ENCODE measurements around the gene MEX3A. TPM values are rescaled to one million over a fixed set of nuclear protein-coding genes. Genes with fewer than 3 reads are reported as not detected.
"Not testable (repeated sequence)": the region's sequence is repeated elsewhere in the genome, so short reads cannot be mapped to it uniquely, and the experiment has no call there.

Gene MEX3A
- total RNA-seq, 1 experiment from 2014 or later = 5.0 TPM

- peaks cover 95% of the 10 kb centered on the region for H3K36me3 Mint-ChIP-seq (ENCODE audit: insufficient read depth, unreplicated experiment)
- H3K27ac Mint-ChIP-seq (ENCODE audit: unreplicated experiment) = peak overlapping the region; percentile 99
- no peaks in the 10 kb centered on the region for H3K9me3 Mint-ChIP-seq (ENCODE audit: low read depth, unreplicated experiment)
- BruUV-seq (replicated peaks) = no TSS peak
- TF ChIP-seq, protein P1, sequence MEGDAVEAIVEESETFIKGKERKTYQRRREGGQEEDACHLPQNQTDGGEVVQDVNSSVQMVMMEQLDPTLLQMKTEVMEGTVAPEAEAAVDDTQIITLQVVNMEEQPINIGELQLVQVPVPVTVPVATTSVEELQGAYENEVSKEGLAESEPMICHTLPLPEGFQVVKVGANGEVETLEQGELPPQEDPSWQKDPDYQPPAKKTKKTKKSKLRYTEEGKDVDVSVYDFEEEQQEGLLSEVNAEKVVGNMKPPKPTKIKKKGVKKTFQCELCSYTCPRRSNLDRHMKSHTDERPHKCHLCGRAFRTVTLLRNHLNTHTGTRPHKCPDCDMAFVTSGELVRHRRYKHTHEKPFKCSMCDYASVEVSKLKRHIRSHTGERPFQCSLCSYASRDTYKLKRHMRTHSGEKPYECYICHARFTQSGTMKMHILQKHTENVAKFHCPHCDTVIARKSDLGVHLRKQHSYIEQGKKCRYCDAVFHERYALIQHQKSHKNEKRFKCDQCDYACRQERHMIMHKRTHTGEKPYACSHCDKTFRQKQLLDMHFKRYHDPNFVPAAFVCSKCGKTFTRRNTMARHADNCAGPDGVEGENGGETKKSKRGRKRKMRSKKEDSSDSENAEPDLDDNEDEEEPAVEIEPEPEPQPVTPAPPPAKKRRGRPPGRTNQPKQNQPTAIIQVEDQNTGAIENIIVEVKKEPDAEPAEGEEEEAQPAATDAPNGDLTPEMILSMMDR (IDR thresholded peaks at IDR 0.05; ENCODE audit: unreplicated experiment) = no peak
- H3K4me3 Mint-ChIP-seq (ENCODE audit: low read depth, unreplicated experiment) = peak overlapping the region; percentile 57
- H3K4me1 Mint-ChIP-seq (ENCODE audit: low read depth, unreplicated experiment) = peaks cover 67% of the 10 kb centered on the region
- no peaks in the 10 kb centered on the region for H3K27me3 Mint-ChIP-seq (ENCODE audit: unreplicated experiment)
- intact Hi-C loops (cut with micrococcal nuclease; ENCODE audit: unreplicated experiment) = no loop called here
- no peak for DNase-seq
- CTCF ChIA-PET = interaction anchor here (0.9 to 11.1 kb wide), 8 partner anchors 9 to 103 kb away, joined by 3 to 356 read pairs (median 4); partner anchors contain the start of gene RAB25
These were observed 46.7 kb upstream of the MEX3A start for GRCh38 chr1:156128654-156129597.

DNA sequence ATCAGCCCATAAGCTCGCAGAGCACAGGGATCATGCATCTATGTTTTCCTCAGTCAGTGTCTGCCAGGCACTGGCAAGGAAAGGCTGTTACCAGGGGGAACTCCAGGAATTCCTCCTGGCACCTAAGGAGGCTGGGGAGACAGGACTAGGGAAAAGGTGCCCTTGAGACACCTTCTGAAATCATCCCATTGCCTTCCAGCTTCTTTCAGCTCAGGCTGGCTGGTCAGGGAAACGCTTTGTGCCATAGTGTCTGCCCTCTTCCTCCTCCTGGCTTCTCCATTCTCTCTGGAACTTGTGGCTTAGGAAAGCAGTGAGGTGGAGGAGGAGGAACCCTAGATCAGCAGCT, 46.0 kb upstream of the MEX3A start:
- Mint-ChIP-seq H3K27me3 (ENCODE audit: unreplicated experiment) (no peaks in the 10 kb centered on the region), H3K9me3 (ENCODE audit: low read depth, unreplicated experiment) (no peaks in the 10 kb centered on the region), H3K36me3 (ENCODE audit: insufficient read depth, unreplicated experiment) (peaks cover 97% of the 10 kb centered on the region), H3K27ac (ENCODE audit: unreplicated experiment) (peak overlapping the region; percentile 99), H3K4me1 (ENCODE audit: low read depth, unreplicated experiment) (peaks cover 73% of the 10 kb centered on the region), H3K4me3 (ENCODE audit: low read depth, unreplicated experiment) (peak overlapping the region; percentile 82)
- DNase-seq = no peak
- CTCF ChIA-PET = interaction anchor here (11.1 kb wide), 1 partner anchor 30 kb away, joined by 356 read pairs; no protein-coding TSS in a partner anchor
- TF ChIP-seq, protein P1 (IDR thresholded peaks at IDR 0.05; ENCODE audit: unreplicated experiment) = no peak
- no TSS peak for BruUV-seq (replicated peaks)
- intact Hi-C loops (cut with micrococcal nuclease; ENCODE audit: unreplicated experiment) = no loop called here

DNA sequence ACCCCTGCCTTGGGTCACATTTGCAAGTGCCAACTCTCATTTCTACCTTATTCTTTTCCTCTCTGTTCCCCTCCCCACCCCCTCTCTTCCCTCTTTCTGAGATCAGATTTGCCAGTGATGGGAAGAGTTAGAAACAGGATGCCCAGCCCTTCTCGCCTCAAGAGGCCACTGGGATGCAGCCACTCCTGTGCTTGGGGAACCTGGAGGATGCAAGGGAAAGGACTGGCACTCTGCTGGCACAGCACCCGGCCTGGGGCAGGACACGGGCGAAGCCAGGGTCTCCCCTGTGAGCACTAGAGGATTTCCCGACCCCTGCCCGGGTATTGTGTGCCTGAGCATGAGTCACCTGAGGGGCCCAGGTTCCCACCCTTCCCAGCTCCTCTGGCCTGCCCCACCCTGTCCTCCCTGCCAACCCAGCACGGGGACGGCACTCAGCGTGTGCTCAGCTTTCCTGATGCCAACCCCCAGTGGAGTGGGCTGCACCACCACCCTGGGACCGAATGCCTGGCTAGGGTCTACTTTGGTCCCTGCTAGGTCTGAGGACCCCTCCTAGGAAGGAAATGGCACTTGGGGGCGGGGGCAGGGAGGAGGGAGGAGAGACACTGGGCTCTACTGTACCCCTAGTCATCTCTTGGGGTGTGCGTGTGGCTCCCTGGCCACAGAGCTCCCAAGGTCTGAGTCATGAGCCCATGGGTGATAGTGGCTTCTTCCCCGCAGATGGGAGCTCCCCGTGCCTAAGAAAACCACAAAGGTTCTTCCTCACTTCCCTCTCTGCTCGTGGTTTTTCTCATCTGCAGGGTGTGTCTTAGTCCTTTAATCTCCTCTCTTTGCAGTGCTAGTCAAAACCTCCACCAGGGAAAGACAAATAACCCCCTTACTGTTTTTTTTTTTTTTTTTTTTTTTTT, 44.6 kb upstream of the MEX3A start:
- H3K27ac Mint-ChIP-seq (ENCODE audit: unreplicated experiment) = peak overlapping the region; percentile 99
- TF ChIP-seq, protein P1 (IDR thresholded peaks at IDR 0.05; ENCODE audit: unreplicated experiment) = no peak
- no peaks in the 10 kb centered on the region for H3K27me3 Mint-ChIP-seq (ENCODE audit: unreplicated experiment)
- H3K36me3 Mint-ChIP-seq (ENCODE audit: insufficient read depth, unreplicated experiment) = peaks cover 98% of the 10 kb centered on the region
- BruUV-seq (replicated peaks) = TSS peak; percentile 17
- peak overlapping the region; percentile 82 for H3K4me3 Mint-ChIP-seq (ENCODE audit: low read depth, unreplicated experiment)
- DNase-seq = peak; percentile 71
- CTCF ChIA-PET = interaction anchor here (0.6 to 11.1 kb wide), 11 partner anchors 9 to 401 kb away, joined by 3 to 356 read pairs (median 5); partner anchors contain the start of gene LMNA
- intact Hi-C loops (cut with micrococcal nuclease; ENCODE audit: unreplicated experiment) = no loop called here
- no peaks in the 10 kb centered on the region for H3K9me3 Mint-ChIP-seq (ENCODE audit: low read depth, unreplicated experiment)
- peaks cover 87% of the 10 kb centered on the region for H3K4me1 Mint-ChIP-seq (ENCODE audit: low read depth, unreplicated experiment)

DNA sequence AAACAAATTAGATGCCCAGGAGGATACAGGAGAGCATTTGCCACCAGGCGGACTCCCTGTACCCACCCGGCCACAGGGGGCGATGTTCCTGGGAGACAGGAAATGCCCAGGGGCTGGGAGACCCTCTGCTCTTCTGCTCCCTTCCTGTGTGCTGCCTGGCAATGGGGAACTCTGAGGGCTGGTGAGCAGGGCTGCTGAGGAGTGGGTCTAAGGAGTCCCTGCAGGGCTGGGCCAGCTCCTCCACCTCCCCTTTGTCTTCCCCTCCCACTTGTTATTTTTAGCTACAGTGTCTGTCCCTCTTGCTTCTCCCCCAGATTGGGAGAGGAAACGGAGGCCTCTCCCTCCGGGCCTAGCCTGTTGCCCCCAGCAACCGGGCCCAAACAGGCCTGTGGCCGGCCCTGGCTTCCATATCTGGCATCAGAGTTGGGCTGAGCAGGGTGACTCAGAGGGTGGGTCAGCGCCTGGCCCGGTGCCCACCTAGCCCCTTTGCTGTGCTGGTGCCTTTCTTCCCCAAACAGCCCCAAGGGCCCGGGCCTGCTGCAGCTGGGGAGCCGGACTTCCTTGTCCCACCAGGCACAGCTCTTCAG, 43.9 kb upstream of the MEX3A start:
- intact Hi-C loops (cut with micrococcal nuclease; ENCODE audit: unreplicated experiment) = no loop called here
- no peaks in the 10 kb centered on the region for H3K9me3 Mint-ChIP-seq (ENCODE audit: low read depth, unreplicated experiment)
- TF ChIP-seq, protein P1 (IDR thresholded peaks at IDR 0.05; ENCODE audit: unreplicated experiment) = peak; percentile 75
- BruUV-seq (replicated peaks) = no TSS peak
- H3K4me3 Mint-ChIP-seq (ENCODE audit: low read depth, unreplicated experiment) = peak overlapping the region; percentile 82
- DNase-seq = peak; percentile 99
- peak overlapping the region; percentile 99 for H3K27ac Mint-ChIP-seq (ENCODE audit: unreplicated experiment)
- CTCF ChIA-PET = interaction anchor here (0.6 to 11.1 kb wide), 7 partner anchors 9 to 99 kb away, joined by 3 to 356 read pairs (median 6); partner anchors contain the start of gene LMNA
- H3K4me1 Mint-ChIP-seq (ENCODE audit: low read depth, unreplicated experiment) = peaks cover 95% of the 10 kb centered on the region
- no peaks in the 10 kb centered on the region for H3K27me3 Mint-ChIP-seq (ENCODE audit: unreplicated experiment)
- peaks cover 98% of the 10 kb centered on the region for H3K36me3 Mint-ChIP-seq (ENCODE audit: insufficient read depth, unreplicated experiment)

GRCh38 chr1:156125544-156125943, 43.3 kb upstream of the MEX3A start:
- DNase-seq; H3K27me3 Mint-ChIP-seq (ENCODE audit: unreplicated experiment); intact Hi-C loops (cut with micrococcal nuclease; ENCODE audit: unreplicated experiment); H3K9me3 Mint-ChIP-seq (ENCODE audit: low read depth, unreplicated experiment): not testable (repeated sequence)
- peaks cover 97% of the 10 kb centered on the region for H3K4me1 Mint-ChIP-seq (ENCODE audit: low read depth, unreplicated experiment)
- H3K36me3 Mint-ChIP-seq (ENCODE audit: insufficient read depth, unreplicated experiment) = peaks cover 98% of the 10 kb centered on the region
- H3K4me3 Mint-ChIP-seq (ENCODE audit: low read depth, unreplicated experiment) = peak overlapping the region; percentile 82
- CTCF ChIA-PET = interaction anchor here (1.2 to 11.1 kb wide), 3 partner anchors 10 to 92 kb away, joined by 4 to 356 read pairs (median 15); partner anchors contain the start of gene LMNA
- peak overlapping the region; percentile 99 for H3K27ac Mint-ChIP-seq (ENCODE audit: unreplicated experiment)
- TSS peak; percentile 84 for BruUV-seq (replicated peaks)

All from Calu3 (cell line).